A549 (cell line): ENCODE data around the gene COQ6. TPM values are rescaled to one million over a fixed set of nuclear protein-coding genes. Genes with fewer than 3 reads are reported as not detected.
"Not testable (repeated sequence)": the region's sequence is repeated elsewhere in the genome, so short reads cannot be mapped to it uniquely, and the experiment has no call there.

Experiments used
- ATAC-seq, 2 experiments: fragments of 200-7000 bp in 1 of 2; fragments of >200 bp in 1 of 2; cut with Nextera tagmentation in 1 of 2; cut with Tn5 transposase in 1 of 2; 3 replicates each; pipeline versions ENCODE4 v1.8.0 to v1.9.1; 2018 to 2020; ENCODE audit warnings: mild to moderate bottlenecking in 1 of 2, moderate library complexity in 1 of 2
- CTCF ChIA-PET: fragments of 300-600 bp; sonication (Branson Sonifier 250); formaldehyde crosslinking; extraction: SDS; loops from one replicate; lab custom pipeline; 2021; ENCODE audit warnings: antibody characterized with exemption, inconsistent platforms; lab: Yijun Ruan, JAX
- POLR2A ChIA-PET: fragments of 350-600 bp; formaldehyde crosslinking; extraction: SDS; loops from one replicate; lab custom pipeline; 2021; ENCODE audit warnings: antibody characterized with exemption, inconsistent platforms; lab: Yijun Ruan, JAX
- DNase-seq, 2 experiments: peaks; one replicate each; pipeline versions ENCODE4 v3.0.0 to v3.0.0-alpha.2; 2011 to 2016; ENCODE audit warnings: low read depth in 1 of 2, low spot score in 1 of 2
- FAIRE-seq: peaks from 2 replicates; lab custom pipeline; 2011; peaks lifted over from hg19 to GRCh38; lab: Jason Lieb, UNC
- H3K27ac ChIP-seq, 2 experiments: fragments of >200 bp; sonication (Bioruptor Twin); formaldehyde crosslinking; 3 replicates each; pipeline ENCODE4 v1.5.1; 2016 to 2017
- H3K4me1 ChIP-seq: fragments of >200 bp; sonication (Bioruptor Twin); formaldehyde crosslinking; 3 replicates; pipeline ENCODE4 v1.6.1; 2016
- H3K4me2 ChIP-seq: fragments of >200 bp; sonication (Bioruptor Twin); formaldehyde crosslinking; 3 replicates; pipeline ENCODE4 v1.6.1; 2016
- H3K4me3 ChIP-seq: fragments of >200 bp; sonication (Bioruptor Twin); formaldehyde crosslinking; 3 replicates; pipeline ENCODE4 v1.5.1; 2016
- H3K9me3 ChIP-seq: fragments of >200 bp; sonication (Bioruptor Twin); formaldehyde crosslinking; 3 replicates; pipeline ENCODE4 v1.6.1; 2016
- ATOH8 ChIP-seq: fragments of 250-450 bp; sonication (Bioruptor Pico); IDR thresholded peaks from 2 replicates; pipeline ENCODE4 v1.5.0; 2020; ENCODE audit warnings: low read depth, mild to moderate bottlenecking, moderate library complexity
- BCL3 ChIP-seq: fragments of >200 bp; sonication (Bioruptor Twin); formaldehyde crosslinking; IDR thresholded peaks from 3 replicates; pipeline ENCODE4 v1.6.1; 2016
- CBX2 ChIP-seq: fragments of 200-600 bp; sonication (generic); IDR thresholded peaks from 2 replicates; pipeline ENCODE4 v1.6.1; 2016; ENCODE audit warnings: low read depth, mild to moderate bottlenecking, borderline replicate concordance
- CBX8 ChIP-seq: fragments of 200-600 bp; sonication (generic); IDR thresholded peaks from 2 replicates; pipeline ENCODE4 v1.6.1; 2016
- CEBPB ChIP-seq, 2 experiments: fragments of >200 bp in 1 of 2; sonication (Bioruptor Twin) in 1 of 2; formaldehyde crosslinking in 1 of 2; IDR thresholded peaks; 2 replicates each; pipeline ENCODE4 v1.6.1; 2012 to 2016
- CHD2 ChIP-seq: fragments of 150-350 bp; IDR thresholded peaks from 2 replicates; pipeline ENCODE4 v1.6.1; 2014; ENCODE audit warnings: low read length; ENCODE audit not compliant: partially characterized antibody
- CTCF ChIP-seq: fragments of >200 bp; sonication (Bioruptor Twin); formaldehyde crosslinking; IDR thresholded peaks from 3 replicates; pipeline ENCODE4 v1.5.1; 2016
- EHMT2 ChIP-seq: fragments of 200-600 bp; sonication (generic); IDR thresholded peaks from 2 replicates; pipeline ENCODE4 v1.6.1; 2016; ENCODE audit warnings: antibody characterized with exemption, low read depth, mild to moderate bottlenecking, moderate library complexity
- FOSL2 ChIP-seq, 2 experiments: fragments of 450-650 bp in 1 of 2; fragments of >200 bp in 1 of 2; sonication (Bioruptor Twin) in 1 of 2; formaldehyde crosslinking; IDR thresholded peaks; 2 replicates each; pipeline versions ENCODE4 v1.5.0 to v1.6.1; 2016 to 2020; ENCODE audit warnings: mild to moderate bottlenecking in 1 of 2, moderate library complexity in 1 of 2
- FOXS1 ChIP-seq: fragments of 250-450 bp; sonication (Bioruptor Pico); IDR thresholded peaks from 2 replicates; pipeline ENCODE4 v1.5.0; 2020; ENCODE audit warnings: mild to moderate bottlenecking, moderate library complexity
- GATA3 ChIP-seq: IDR thresholded peaks from 2 replicates; pipeline ENCODE4 v1.6.1; 2012; ENCODE audit warnings: borderline replicate concordance
- HMGXB4 ChIP-seq: fragments of 250-450 bp; sonication (Bioruptor Pico); IDR thresholded peaks from 2 replicates; pipeline ENCODE4 v1.5.0; 2021; ENCODE audit warnings: mild to moderate bottlenecking, moderate library complexity, borderline replicate concordance
- HOXB13 ChIP-seq: fragments of 250-450 bp; sonication (Bioruptor Pico); IDR thresholded peaks from 2 replicates; pipeline ENCODE4 v1.5.0; 2020; ENCODE audit warnings: low read depth, mild to moderate bottlenecking, moderate library complexity
- HOXB5 ChIP-seq: fragments of 250-450 bp; sonication (Bioruptor Pico); IDR thresholded peaks from 2 replicates; pipeline ENCODE4 v1.5.0; 2020; ENCODE audit warnings: mild to moderate bottlenecking, moderate library complexity
- JUN ChIP-seq, 2 experiments: fragments of >200 bp; sonication (Bioruptor Twin); formaldehyde crosslinking; IDR thresholded peaks; 2 replicates in 1 of 2; 3 replicates in 1 of 2; pipeline ENCODE4 v1.6.1; 2016 to 2017
- NR3C1 ChIP-seq: fragments of >200 bp; sonication (Bioruptor Twin); formaldehyde crosslinking; IDR thresholded peaks from 3 replicates; pipeline ENCODE4 v1.6.1; 2017
- POLR2AphosphoS2 ChIP-seq: conservative IDR thresholded peaks from 2 replicates; pipeline ENCODE4 v1.6.1; 2012; ENCODE audit warnings: low read length, improper control_type of control experiment, inconsistent platforms
- RFX5 ChIP-seq: fragments of 450-650 bp; IDR thresholded peaks from 2 replicates; pipeline ENCODE4 v1.7.1; 2014; ENCODE audit warnings: antibody characterized with exemption, mild to moderate bottlenecking, moderate library complexity
- SREBF2 ChIP-seq: fragments of 450-650 bp; IDR thresholded peaks from 2 replicates; pipeline ENCODE4 v1.6.1; 2014; ENCODE audit warnings: mild to moderate bottlenecking, moderate library complexity
- TFCP2L1 ChIP-seq: fragments of 250-450 bp; sonication (Bioruptor Pico); IDR thresholded peaks from 2 replicates; pipeline ENCODE4 v1.5.0; 2021; ENCODE audit warnings: mild to moderate bottlenecking
- USF2 ChIP-seq: fragments of 450-650 bp; IDR thresholded peaks from 2 replicates; pipeline ENCODE4 v1.6.1; 2014; ENCODE audit warnings: antibody characterized with exemption
- ZC3H11A ChIP-seq: fragments of 450-650 bp; IDR thresholded peaks from 2 replicates; pipeline ENCODE4 v1.6.1; 2014; ENCODE audit warnings: antibody characterized with exemption, mild to moderate bottlenecking
- WGBS: methylation state at CpG from one replicate; pipeline ENCODE4 v1.1.6; 2017; ENCODE audit errors: missing lambda C conversion rate; 5-methylcytosine and 5-hydroxymethylcytosine counted together
- polyA plus RNA-seq, 4 experiments: library from polyadenylated mRNA; depleted of rRNA in 3 of 4; stranded (reverse); fragments of >200 nt; fragmentation: RNase III in 1 of 4; extraction: RNeasy Plus Mini Kit Qiagen cat#74134 plus additional on column Dnase treatment in 1 of 4; gene quantifications; 2 replicates in 3 of 4; 3 replicates in 1 of 4; pipeline ENCODE4 v1.2.3, GENCODE V29; 2011 to 2017

Gene COQ6
- polyA plus RNA-seq, 2 of the 4 experiments (the other 2 are of a cell fraction): 24.8 to 41.9 TPM

- ATAC-seq (no peak), FAIRE-seq (no peak), DNase-seq (no peak)
- ChIA-PET CTCF (interaction anchor here (0.7 to 1.6 kb wide), 4 partner anchors 41 to 99 kb away, joined by 3 to 4 read pairs (median 4); partner anchors contain the start of genes COQ6 and FAM161B), POLR2A (no interaction called here)
- Histone ChIP-seq H3K9me3 (no peaks in the 10 kb centered on the region), H3K4me1 (peaks cover 17% of the 10 kb centered on the region), H3K27ac (no peak overlapping the region), H3K4me2 (no peak overlapping the region), H3K4me3 (no peak overlapping the region)
- 69% methylated on average over 4 of the region's 4 CpGs for WGBS
- no peak for TF ChIP-seq ZC3H11A
- no peak for TF ChIP-seq JUN (IDR thresholded peaks at IDR 0.05)
- TF ChIP-seq RFX5: no peak
- TF ChIP-seq BCL3: no peak
- TF ChIP-seq USF2: no peak
- no peak for TF ChIP-seq NR3C1
- TF ChIP-seq CBX8: no peak
- no peak for TF ChIP-seq HOXB5 (CRISPR knock-in tag)
- no peak for TF ChIP-seq FOSL2 (IDR thresholded peaks at IDR 0.05)
- no peak for TF ChIP-seq FOSL2 (CRISPR knock-in tag; IDR thresholded peaks at IDR 0.05)
- TF ChIP-seq TFCP2L1 (CRISPR knock-in tag): no peak
- TF ChIP-seq CBX2: no peak
Observed at GRCh38 chr14:73991092-73991491, 41.0 kb downstream of the COQ6 start.

GRCh38 chr14:73994926-73995325 lies 44.8 kb downstream of the COQ6 start:
- H3K4me2 ChIP-seq, DNase-seq, ATAC-seq: not testable (repeated sequence)

GRCh38 chr14:73995977-73996378 lies 45.9 kb downstream of the COQ6 start:
- Histone ChIP-seq H3K4me3 (no peak overlapping the region), H3K4me2 (no peak overlapping the region)
- no peak for TF ChIP-seq POLR2AphosphoS2
- TF ChIP-seq RFX5: no peak
- TF ChIP-seq CEBPB (IDR thresholded peaks at IDR 0.05): no peak
- TF ChIP-seq SREBF2: no peak
- TF ChIP-seq HOXB13 (CRISPR knock-in tag): no peak
- TF ChIP-seq HMGXB4 (CRISPR knock-in tag): no peak
- no peak for TF ChIP-seq EHMT2
- no peak for TF ChIP-seq ATOH8 (CRISPR knock-in tag)
- no peak for TF ChIP-seq CHD2
- TF ChIP-seq GATA3: no peak
- TF ChIP-seq FOXS1 (CRISPR knock-in tag): no peak
- no peak for TF ChIP-seq CTCF
- TF ChIP-seq, all 56 proteins: peak for 0
- ChIA-PET CTCF (interaction anchor here (0.7 kb wide), 1 partner anchor 469 kb away, joined by 4 read pairs; no protein-coding TSS in a partner anchor), POLR2A (no interaction called here)
- DNase-seq: no peak
- ATAC-seq: no peak
- H3K9me3 ChIP-seq: no peaks in the 10 kb centered on the region
- no peak overlapping the region for H3K27ac ChIP-seq
- no peak for FAIRE-seq
- peaks cover 45% of the 10 kb centered on the region for H3K4me1 ChIP-seq
- 93% methylated on average over 8 of the region's 8 CpGs for WGBS

More at GRCh38 chr14:73994926-73995325, 44.8 kb downstream of the COQ6 start:
- H3K27ac ChIP-seq, H3K4me3 ChIP-seq, FAIRE-seq, CTCF ChIA-PET, H3K9me3 ChIP-seq, POLR2A ChIA-PET: not testable (repeated sequence)
- peaks cover 45% of the 10 kb centered on the region for H3K4me1 ChIP-seq
- WGBS: 79% methylated on average over 7 of the region's 7 CpGs
